G401 (cell line): Measurements from ENCODE around the gene PTPRE. TPM values are rescaled to one million over a fixed set of nuclear protein-coding genes. Genes with fewer than 3 reads are reported as not detected.

Source experiments
- DNase-seq: peaks from one replicate; pipeline ENCODE4 v3.0.0-alpha.2; 2015; ENCODE audit warnings: low spot score
- in situ Hi-C: cut with HindIII; loops from 2 replicates; pipeline ENCODE4 v1.10.0; 2016; ENCODE audit warnings: low sequenced_read_pairs, mixed read lengths
- total RNA-seq: library from RNA; depleted of rRNA; stranded (reverse); fragments of >200 nt; shearing (Covaris generic); gene quantifications from 2 replicates; pipeline ENCODE4 v1.2.3, GENCODE V29; 2014

PTPRE gene
- total RNA-seq, 1 experiment from 2014 or later, result not detected

- DNase-seq, result no peak
- in situ Hi-C loops, result no loop called here
Observed at GRCh38 chr10:128060341-128061250, 153.7 kb downstream of the PTPRE start.

GRCh38 chr10:128061306-128062300, 154.7 kb downstream of the PTPRE start:
- in situ Hi-C loops, result no loop called here

GRCh38 chr10:128062331-128062880, 155.5 kb downstream of the PTPRE start:
- DNase-seq, result no peak
- in situ Hi-C loops, result no loop called here

More at GRCh38 chr10:128061306-128062300, 154.7 kb downstream of the PTPRE start:
- no peak for DNase-seq

GRCh38 chr10:128062881-128063563, 156.1 kb downstream of the PTPRE start:
- no peak for DNase-seq
- in situ Hi-C loops, result no loop called here

- in situ Hi-C loops, result no loop called here
- no peak for DNase-seq
Observed at GRCh38 chr10:128063736-128064107, 156.8 kb downstream of the PTPRE start.

DNA sequence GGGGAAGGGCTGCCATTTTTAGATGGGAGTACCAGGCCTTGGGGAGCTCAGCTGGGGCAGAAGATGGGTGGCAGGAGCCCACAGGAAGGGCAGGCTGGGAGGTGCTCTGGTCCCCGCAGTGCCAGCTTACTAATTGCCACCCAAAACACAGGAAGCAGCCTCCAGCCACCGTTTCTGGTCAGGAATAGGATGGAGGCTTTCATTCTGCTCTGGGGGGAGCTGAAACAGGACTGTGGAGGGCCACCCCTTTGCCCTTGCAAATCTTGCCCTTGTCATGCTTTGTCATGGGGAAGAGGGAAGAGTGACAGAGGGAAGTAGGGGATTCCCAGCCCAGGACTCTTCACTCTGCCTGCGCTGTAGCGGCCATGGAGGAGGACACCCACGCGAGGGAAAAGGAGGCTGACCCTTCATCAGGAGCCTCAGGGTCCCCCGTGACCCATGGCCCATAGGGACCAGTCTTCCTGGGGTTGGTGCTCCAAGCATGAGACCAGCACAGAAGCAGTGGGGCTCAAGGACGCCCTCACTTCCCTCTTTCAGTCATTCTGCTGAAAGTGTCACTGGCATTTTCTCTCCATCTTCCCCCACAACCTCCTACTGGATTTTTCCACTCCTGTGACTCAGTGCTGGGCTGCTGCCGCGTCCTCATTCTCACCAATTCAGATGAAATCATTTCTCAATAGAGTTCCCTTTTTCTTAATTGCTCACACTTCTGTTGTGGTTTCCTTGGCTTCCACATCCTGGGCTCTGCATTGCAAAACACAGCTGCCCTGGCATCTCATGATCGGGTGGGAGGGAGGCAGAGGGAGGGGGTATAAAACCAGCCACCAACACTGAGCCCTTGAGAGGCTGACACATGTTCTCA, 157.4 kb downstream of the PTPRE start:
- in situ Hi-C loops, result no loop called here
- no peak for DNase-seq

DNA sequence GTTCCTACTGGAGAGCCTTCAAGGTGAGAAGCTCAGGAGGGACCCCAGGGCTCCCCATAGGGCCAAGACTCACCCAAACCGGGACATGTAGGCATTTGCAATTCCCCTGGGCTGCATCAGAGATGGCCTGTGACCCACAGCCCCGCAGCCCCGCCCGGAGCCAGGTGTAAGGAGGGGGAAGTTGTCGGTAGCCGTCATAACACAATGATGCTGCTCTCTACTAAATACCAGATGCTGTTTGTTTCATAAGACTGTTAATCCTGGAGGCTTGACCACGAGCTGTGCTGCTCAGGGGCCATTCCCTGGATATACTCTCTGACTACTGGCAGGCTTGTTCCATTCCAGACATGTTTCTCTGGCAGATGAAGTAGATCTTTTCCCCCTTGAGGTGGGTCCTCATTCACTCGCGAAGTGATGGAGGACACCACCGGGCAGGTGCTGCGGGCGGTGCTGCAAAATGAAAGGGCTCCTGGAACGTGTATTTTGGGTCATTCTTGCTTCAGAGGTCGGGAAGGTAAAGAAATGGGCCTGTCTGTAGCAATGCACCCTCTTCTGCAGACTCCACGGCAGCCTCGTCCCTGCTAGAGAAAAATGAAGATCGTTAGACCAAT, 158.2 kb downstream of the PTPRE start:
- DNase-seq, result no peak
- in situ Hi-C loops, result no loop called here

DNA sequence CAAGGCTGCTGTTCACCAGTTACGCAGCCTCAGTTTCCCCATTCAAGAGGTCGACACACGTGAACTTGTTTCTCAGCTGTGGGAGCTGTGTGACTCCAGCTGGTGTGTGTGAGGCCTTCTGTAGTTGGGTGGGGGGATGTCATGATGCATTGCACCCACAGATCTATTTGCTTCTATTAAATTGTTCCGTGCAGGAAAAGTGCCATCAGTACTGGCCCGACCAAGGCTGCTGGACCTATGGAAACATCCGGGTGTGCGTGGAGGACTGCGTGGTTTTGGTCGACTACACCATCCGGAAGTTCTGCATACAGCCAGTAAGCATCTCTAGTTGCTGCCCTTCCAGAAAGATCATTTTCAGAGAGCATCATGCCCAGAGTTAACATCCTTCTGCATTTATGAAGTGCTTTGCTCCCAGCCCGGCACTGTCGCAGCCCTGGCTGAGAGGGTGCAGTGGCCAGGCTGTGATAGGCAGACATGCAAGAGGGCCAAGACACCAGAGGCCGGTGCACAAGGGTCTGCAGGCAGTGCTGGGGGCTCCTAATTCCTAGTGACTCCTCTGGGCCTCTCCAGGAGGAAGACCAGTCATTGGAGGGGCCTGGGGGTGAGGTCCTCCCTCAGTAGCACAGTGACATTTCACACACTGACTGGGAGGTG, 159.1 kb downstream of the PTPRE start:
- in situ Hi-C loops, result no loop called here
- DNase-seq, result no peak

GRCh38 chr10:128066870-128067382, 160.0 kb downstream of the PTPRE start:
- no peak for DNase-seq
- in situ Hi-C loops, result no loop called here

GRCh38 chr10:128067691-128068397, 160.9 kb downstream of the PTPRE start:
- no peak for DNase-seq
- in situ Hi-C loops, result no loop called here

- no peak for DNase-seq
- in situ Hi-C loops, result no loop called here
Observed at GRCh38 chr10:128068398-128069285, 161.7 kb downstream of the PTPRE start.

DNA sequence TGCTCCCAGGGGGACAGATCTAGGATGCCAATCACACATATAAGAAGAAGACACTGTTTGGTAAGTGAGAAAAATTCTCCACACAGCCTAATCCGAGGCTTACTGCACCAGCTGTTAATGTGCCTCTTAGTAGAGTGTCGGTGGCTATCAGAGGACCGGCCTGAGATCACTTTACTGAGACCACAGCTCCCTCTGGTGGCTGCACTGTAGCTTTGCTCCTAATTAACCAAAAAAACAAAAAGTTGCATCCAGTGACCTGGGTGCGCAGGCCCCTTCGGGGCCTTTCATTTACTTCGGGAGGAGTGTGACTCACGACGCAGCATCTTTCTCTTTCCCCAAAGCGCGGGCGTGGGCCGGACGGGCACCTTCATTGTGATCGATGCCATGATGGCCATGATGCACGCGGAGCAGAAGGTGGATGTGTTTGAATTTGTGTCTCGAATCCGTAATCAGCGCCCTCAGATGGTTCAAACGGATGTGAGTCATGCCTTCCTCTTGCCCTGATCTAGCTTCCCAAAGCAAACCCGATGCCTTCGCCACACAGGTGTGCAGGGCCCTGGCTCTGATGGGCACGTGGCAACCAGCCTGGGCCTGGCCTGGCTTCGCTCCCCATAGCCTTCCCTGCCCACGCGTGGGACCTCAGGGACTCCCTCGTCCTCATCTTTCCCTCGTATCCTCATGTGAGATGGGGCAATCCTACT, 162.6 kb downstream of the PTPRE start:
- DNase-seq, result peak; percentile 83
- in situ Hi-C loops, result no loop called here

GRCh38 chr10:128070161-128070560, 163.3 kb downstream of the PTPRE start:
- DNase-seq, result no peak

DNA sequence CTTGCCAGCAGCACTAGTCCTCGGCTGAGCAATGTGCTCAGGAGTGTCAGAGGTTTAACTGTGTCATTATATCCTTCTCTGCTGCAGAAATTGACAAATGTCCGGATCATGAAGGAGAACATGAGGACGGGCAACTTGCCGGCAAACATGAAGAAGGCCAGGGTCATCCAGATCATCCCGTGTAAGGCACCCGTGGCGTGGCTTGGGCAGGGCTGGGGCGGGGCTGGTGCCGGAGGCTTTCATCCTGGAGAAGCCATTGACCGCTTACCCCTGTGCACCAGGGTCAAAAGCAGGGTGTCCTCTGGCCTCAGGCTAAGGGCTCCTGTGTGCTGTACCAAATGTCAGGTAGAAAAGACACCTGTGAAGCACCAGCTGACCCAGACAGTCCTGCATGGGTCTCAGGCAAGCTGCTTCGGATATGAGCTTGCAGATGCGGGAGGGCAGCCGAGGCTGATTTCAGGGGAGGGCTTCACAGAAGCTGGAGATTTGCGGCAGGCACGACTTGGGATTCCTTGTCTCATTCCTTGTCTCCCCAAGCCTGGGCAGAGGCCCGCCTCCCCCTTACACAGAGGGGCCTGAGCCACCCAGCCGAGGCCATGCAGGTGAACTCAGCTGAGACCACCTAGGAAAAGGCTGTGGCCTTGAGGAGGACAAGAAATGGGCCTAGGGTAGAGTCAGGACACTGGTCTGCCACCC, 164.0 kb downstream of the PTPRE start:
- in situ Hi-C loops, result no loop called here
- DNase-seq, result no peak

More at GRCh38 chr10:128070161-128070560, 163.3 kb downstream of the PTPRE start:
- in situ Hi-C loops, result no loop called here
